Left lung (tissue), 10 donors: ENCODE results near the gene TSC22D2. TPM values are rescaled to one million over a fixed set of nuclear protein-coding genes. Genes with fewer than 3 reads are reported as not detected.

ENCODE experiments used
- ATAC-seq: fragments of 200-7000 bp; cut with Tn5 transposase; one replicate; pipeline ENCODE4 v1.9.1; 2020; ENCODE audit warnings: moderate library complexity
- DNase-seq, 4 donors: peaks; one replicate each; pipeline ENCODE4 v3.0.0-alpha.2; 2013 to 2020
- H3K27ac ChIP-seq, 2 donors: fragments of 200-600 bp; sonication (generic) in 1 of 2; one replicate each; pipeline versions ENCODE4 v1.5.0 to v1.8.0; 2020 to 2021
- H3K27me3 ChIP-seq, 2 donors: fragments of 200-600 bp; sonication (generic) in 1 of 2; one replicate each; pipeline versions ENCODE4 v1.5.0 to v1.8.0; 2020 to 2021
- H3K36me3 ChIP-seq, 2 donors: fragments of 200-600 bp; sonication (generic) in 1 of 2; one replicate each; pipeline versions ENCODE4 v1.5.0 to v1.8.0; 2020 to 2021
- H3K4me1 ChIP-seq, 2 donors: fragments of 200-600 bp; one replicate each; pipeline ENCODE4 v1.8.0; 2021
- H3K4me3 ChIP-seq, 2 donors: fragments of 200-600 bp; sonication (generic) in 1 of 2; one replicate each; pipeline versions ENCODE4 v1.5.0 to v1.8.0; 2020 to 2021; ENCODE audit warnings: mild to moderate bottlenecking in 1 of 2
- H3K9me3 ChIP-seq, 2 donors: fragments of 200-600 bp; sonication (generic) in 1 of 2; one replicate each; pipeline versions ENCODE4 v1.5.0 to v1.8.0; 2020 to 2021
- CTCF ChIP-seq, 2 donors: fragments of 200-600 bp; sonication (generic) in 1 of 2; IDR thresholded peaks; one replicate each; pipeline versions ENCODE4 v1.5.0 to v1.8.0; 2021; ENCODE audit warnings: antibody characterized with exemption in 2 of 2
- intact Hi-C, 2 donors: fragments of 100-400 bp; cut with DNase I; formaldehyde crosslinking; loops; one replicate each; pipeline versions ENCODE4 v1.11.2 to v1.14.2; 2022
- polyA plus RNA-seq, 6 donors: library from polyadenylated mRNA; unstranded; fragments of 120-200 nt; gene quantifications; one replicate each; pipeline ENCODE4 v1.2.1, GENCODE V29; 2013; ENCODE audit not compliant: insufficient read length in 6 of 6
- total RNA-seq, 2 donors: library from RNA; stranded (reverse); fragmentation: NEBNext Ultra II Directional; extraction: Animal tissue kit (Norgen Biotek cat#: 25700); gene quantifications; one replicate each; pipeline ENCODE4 v1.2.1, GENCODE V29; 2021
- donor health status: DM: no; HTN: yes; CAD: no.
- donor health status: DM: no; HTN: no; CAD: no.

The TSC22D2 gene
- total and polyA plus RNA-seq, 8 donors = 25.9 to 92.9 (median 81.9) TPM

GRCh38 chr3:150391161-150391560 is 16.9 kb upstream of the TSC22D2 start:
- TF ChIP-seq CTCF (IDR thresholded peaks at IDR 0.05) = no peak
- Histone ChIP-seq H3K36me3 (no peaks in the 10 kb centered on the region), H3K4me1 (no peaks in the 10 kb centered on the region), H3K27me3 (no peaks in the 10 kb centered on the region), H3K27ac (no peak overlapping the region), H3K9me3 (no peaks in the 10 kb centered on the region), H3K4me3 (no peak overlapping the region)
- no peak for DNase-seq
- no peak for ATAC-seq
- intact Hi-C loops = no loop called here

- Histone ChIP-seq H3K36me3 (no peaks in the 10 kb centered on the region), H3K4me3 (no peak overlapping the region), H3K4me1 (no peaks in the 10 kb centered on the region), H3K9me3 (no peaks in the 10 kb centered on the region), H3K27me3 (no peaks in the 10 kb centered on the region), H3K27ac (no peak overlapping the region)
- no peak for TF ChIP-seq CTCF (IDR thresholded peaks at IDR 0.05)
- DNase-seq = no peak
- no peak for ATAC-seq
- intact Hi-C loops = no loop called here
These were observed 14.4 kb upstream of the TSC22D2 start for GRCh38 chr3:150393745-150394144.

DNA sequence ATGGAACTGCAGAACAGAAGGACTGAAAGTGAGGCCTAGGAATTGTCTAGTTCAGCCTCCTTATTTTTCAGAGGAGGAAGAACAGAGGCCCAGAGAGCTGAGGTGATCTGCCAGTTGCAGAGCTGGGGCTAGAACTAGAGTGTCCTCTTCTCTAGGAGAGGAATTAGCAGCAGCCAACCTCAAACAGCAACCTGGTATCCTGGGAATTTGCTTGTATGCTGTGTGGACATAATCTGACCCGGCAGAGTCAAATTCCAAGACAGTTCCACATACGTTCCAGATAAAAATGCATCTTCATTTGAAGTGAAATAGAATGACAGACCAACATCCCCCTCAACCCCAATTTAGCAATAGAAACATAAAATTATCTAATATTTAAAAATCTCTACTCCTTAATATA is 13.5 kb upstream of the TSC22D2 start:
- H3K27ac ChIP-seq = no peak overlapping the region
- H3K27me3 ChIP-seq = no peaks in the 10 kb centered on the region
- no peak for DNase-seq
- ATAC-seq = no peak
- no peak overlapping the region for H3K4me3 ChIP-seq
- intact Hi-C loops = no loop called here
- H3K9me3 ChIP-seq = no peaks in the 10 kb centered on the region
- no peaks in the 10 kb centered on the region for H3K36me3 ChIP-seq
- H3K4me1 ChIP-seq = no peaks in the 10 kb centered on the region
- TF ChIP-seq CTCF (IDR thresholded peaks at IDR 0.05) = no peak

- Histone ChIP-seq H3K4me3 (no peak overlapping the region), H3K9me3 (no peaks in the 10 kb centered on the region), H3K36me3 (no peaks in the 10 kb centered on the region), H3K4me1 (no peaks in the 10 kb centered on the region), H3K27me3 (no peaks in the 10 kb centered on the region), H3K27ac (no peak overlapping the region)
- no peak for TF ChIP-seq CTCF (IDR thresholded peaks at IDR 0.05)
- no peak for ATAC-seq
- intact Hi-C loops = no loop called here
- DNase-seq = no peak
These were observed 11.6 kb upstream of the TSC22D2 start for GRCh38 chr3:150396491-150396890.

DNA sequence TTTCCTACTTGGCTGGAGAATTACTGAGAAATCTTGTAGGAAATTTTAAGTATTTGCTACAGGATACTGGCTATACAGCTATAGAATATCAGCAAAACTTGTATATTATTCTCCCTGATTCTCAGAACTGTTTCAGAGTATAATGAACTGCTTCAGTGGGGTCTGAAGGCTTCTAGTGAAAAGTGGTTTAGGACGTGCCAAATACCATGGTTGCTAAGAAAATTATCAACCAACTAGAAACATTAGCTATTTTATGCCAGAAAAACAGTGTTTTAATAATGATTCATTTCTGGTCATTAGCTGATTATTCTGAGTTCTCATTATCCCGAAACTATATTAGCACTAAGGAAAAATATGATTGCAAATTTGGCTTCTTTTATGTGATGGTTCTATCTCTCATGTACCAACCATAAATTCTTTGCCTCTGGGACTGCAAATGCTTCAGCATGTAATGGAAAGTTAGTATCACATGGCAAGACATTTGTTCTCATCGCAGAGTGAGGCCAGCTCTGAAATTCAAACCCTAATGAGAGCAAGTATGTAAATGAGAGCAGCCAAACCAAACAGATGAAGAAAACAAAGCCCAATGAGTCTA is 11.0 kb upstream of the TSC22D2 start:
- no peaks in the 10 kb centered on the region for H3K36me3 ChIP-seq
- no peaks in the 10 kb centered on the region for H3K4me1 ChIP-seq
- intact Hi-C loops = no loop called here
- H3K27ac ChIP-seq = no peak overlapping the region
- no peak overlapping the region for H3K4me3 ChIP-seq
- no peaks in the 10 kb centered on the region for H3K27me3 ChIP-seq
- TF ChIP-seq CTCF (IDR thresholded peaks at IDR 0.05) = no peak
- no peaks in the 10 kb centered on the region for H3K9me3 ChIP-seq
- peak in 1 of 4 donors; percentile 65 for DNase-seq
- ATAC-seq = no peak
